Adrenal gland (tissue), 12 donors: ENCODE results near the gene HORMAD2. TPM values are rescaled to one million over a fixed set of nuclear protein-coding genes. Genes with fewer than 3 reads are reported as not detected.

Experiments
- DNase-seq, 7 donors: peaks; one replicate each; pipeline ENCODE4 v3.0.0-alpha.2; 2019 to 2020
- H3K27ac ChIP-seq, 5 donors: fragments of 200-600 bp; sonication (generic) in 4 of 5; 1 replicate in 3 of 5; 2 replicates in 2 of 5; pipeline versions ENCODE4 v1.5.1 to v1.8.0; 2016 to 2020; ENCODE audit warnings: mild to moderate bottlenecking in 1 of 5
- H3K27me3 ChIP-seq: fragments of 200-600 bp; 2 replicates; pipeline ENCODE4 v1.8.0; 2021
- H3K36me3 ChIP-seq, 2 donors: fragments of 200-600 bp; replicated peaks in 1 of 2; 1 replicate in 1 of 2; 2 replicates in 1 of 2; pipeline versions ENCODE4 v1.5.1 to v1.8.0; 2018 to 2022
- H3K4me1 ChIP-seq, 2 donors: fragments of 200-600 bp; replicated peaks in 1 of 2; 1 replicate in 1 of 2; 2 replicates in 1 of 2; pipeline versions ENCODE4 v1.5.1 to v1.8.0; 2018 to 2021
- H3K4me3 ChIP-seq, 4 donors: fragments of 200-600 bp; sonication (generic) in 3 of 4; one replicate each; pipeline ENCODE4 v1.5.1; 2016 to 2018
- H3K9me3 ChIP-seq, 3 donors: fragments of 200-600 bp; sonication (generic) in 1 of 3; replicated peaks in 1 of 3; 1 replicate in 2 of 3; 2 replicates in 1 of 3; pipeline versions ENCODE4 v1.5.1 to v1.8.0; 2016 to 2021
- POLR2A ChIP-seq, 2 donors: fragments of 450-650 bp; IDR thresholded peaks; one replicate each; pipeline ENCODE4 v1.6.1; 2017; ENCODE audit warnings: antibody characterized with exemption in 2 of 2, mild to moderate bottlenecking in 2 of 2, moderate library complexity in 1 of 2
- WGBS, 4 donors: extraction: QIAGEN DNeasy Blood & Tissue Kit in 2 of 4; methylation state at CpG; one replicate each; pipeline versions ENCODE4 v1.1.5 to v1.1.7; 2013 to 2017; 5-methylcytosine and 5-hydroxymethylcytosine counted together
- intact Hi-C, 2 donors: fragments of 100-400 bp; cut with DNase I; formaldehyde crosslinking; loops; one replicate each; pipeline versions ENCODE4 v1.14.1 to v1.15.0; 2022 to 2023
- polyA plus RNA-seq, 3 donors: library from polyadenylated mRNA; stranded (reverse); fragments of 200-250 nt in 2 of 3; fragments of 350-450 nt in 1 of 3; fragmentation: Illumina TruSeq in 1 of 3; extraction: RNeasy Lipid Tissue Mini Kit (QIAGEN cat#74804) in 1 of 3; gene quantifications; one replicate each; pipeline ENCODE4 v1.2.3, GENCODE V29; 2013 to 2014
- total RNA-seq, 9 donors: library from RNA; depleted of rRNA in 4 of 9; stranded (reverse); fragments of >200 nt in 4 of 9; fragments of 120-200 nt in 1 of 9; fragmentation: NEBNext Ultra II Directional in 1 of 9; extraction: Animal tissue kit (Norgen Biotek cat#: 25700) in 1 of 9; gene quantifications; one replicate each; pipeline versions ENCODE4 v1.1.0 to v1.2.4, GENCODE V29; 2013 to 2023
- TF ChIP-seq, protein P1 (sequence below), 6 experiments: fragments of 450-650 bp in 4 of 6; fragments of 200-600 bp in 2 of 6; sonication (generic) in 1 of 6; IDR thresholded peaks; 1 replicate in 5 of 6; 2 replicates in 1 of 6; pipeline versions ENCODE4 v1.5.1 to v1.8.0; 2016 to 2021; ENCODE audit warnings: antibody characterized with exemption in 6 of 6, mild to moderate bottlenecking in 2 of 6, moderate library complexity in 1 of 6
- donor health status: healthy with polysubstance abuse.
- donor health status: Bipolar disorder and iron deficiency.
- donor health status: DM: yes; HTN: yes; CAD: no.
- donor health status: DM: no; HTN: no; CAD: no.
- donor health status: DM: no; HTN: no; CAD: no.
- donor health status: DM: yes; HTN: yes; CAD: no.

Gene HORMAD2
- total and polyA plus RNA-seq, 12 donors = not detected

DNA sequence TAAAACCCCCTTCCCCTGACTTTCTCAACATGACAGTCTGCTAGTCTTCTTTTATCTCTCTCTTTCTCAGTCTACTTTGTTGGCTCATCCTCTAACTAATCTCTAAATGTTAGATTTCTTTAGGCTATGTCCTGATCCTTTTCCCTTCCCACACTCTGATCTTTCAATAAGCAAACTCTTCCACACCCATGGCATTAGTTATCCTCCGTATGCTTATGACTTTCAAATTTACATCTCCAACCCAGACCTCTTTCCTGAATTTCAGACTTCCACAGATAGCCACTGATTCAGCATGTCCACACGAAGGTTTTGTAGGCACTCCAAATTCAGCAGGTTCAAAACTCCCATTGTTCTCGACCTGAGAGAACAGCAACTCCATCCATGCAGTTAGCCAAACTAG, 90.7 kb downstream of the HORMAD2 start:
- Histone ChIP-seq H3K27me3 (no peaks in the 10 kb centered on the region), H3K4me1 (peaks cover 0 to 2% of the 10 kb centered on the region in 2 donors), H3K27ac (no peak overlapping the region), H3K9me3 (no peaks in the 10 kb centered on the region), H3K4me3 (no peak overlapping the region), H3K36me3 (no peaks in the 10 kb centered on the region)
- intact Hi-C loops = no loop called here
- DNase-seq = no peak
- TF ChIP-seq, protein P1, sequence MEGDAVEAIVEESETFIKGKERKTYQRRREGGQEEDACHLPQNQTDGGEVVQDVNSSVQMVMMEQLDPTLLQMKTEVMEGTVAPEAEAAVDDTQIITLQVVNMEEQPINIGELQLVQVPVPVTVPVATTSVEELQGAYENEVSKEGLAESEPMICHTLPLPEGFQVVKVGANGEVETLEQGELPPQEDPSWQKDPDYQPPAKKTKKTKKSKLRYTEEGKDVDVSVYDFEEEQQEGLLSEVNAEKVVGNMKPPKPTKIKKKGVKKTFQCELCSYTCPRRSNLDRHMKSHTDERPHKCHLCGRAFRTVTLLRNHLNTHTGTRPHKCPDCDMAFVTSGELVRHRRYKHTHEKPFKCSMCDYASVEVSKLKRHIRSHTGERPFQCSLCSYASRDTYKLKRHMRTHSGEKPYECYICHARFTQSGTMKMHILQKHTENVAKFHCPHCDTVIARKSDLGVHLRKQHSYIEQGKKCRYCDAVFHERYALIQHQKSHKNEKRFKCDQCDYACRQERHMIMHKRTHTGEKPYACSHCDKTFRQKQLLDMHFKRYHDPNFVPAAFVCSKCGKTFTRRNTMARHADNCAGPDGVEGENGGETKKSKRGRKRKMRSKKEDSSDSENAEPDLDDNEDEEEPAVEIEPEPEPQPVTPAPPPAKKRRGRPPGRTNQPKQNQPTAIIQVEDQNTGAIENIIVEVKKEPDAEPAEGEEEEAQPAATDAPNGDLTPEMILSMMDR (IDR thresholded peaks at IDR 0.05) = no peak
- no peak for TF ChIP-seq POLR2A (IDR thresholded peaks at IDR 0.05)
- 68 to 80% (median 74%) methylated on average over 3 of the region's 3 CpGs for WGBS, 4 donors

GRCh38 chr22:30175690-30176288, 95.5 kb downstream of the HORMAD2 start:
- H3K27ac ChIP-seq = no peak overlapping the region
- H3K27me3 ChIP-seq = no peaks in the 10 kb centered on the region
- H3K9me3 ChIP-seq = no peaks in the 10 kb centered on the region
- no peak for TF ChIP-seq POLR2A (IDR thresholded peaks at IDR 0.05)
- TF ChIP-seq, protein P1 (IDR thresholded peaks at IDR 0.05) = no peak
- H3K36me3 ChIP-seq = no peaks in the 10 kb centered on the region
- peaks cover 0 to 4% of the 10 kb centered on the region in 2 donors for H3K4me1 ChIP-seq
- DNase-seq = no peak
- no peak overlapping the region for H3K4me3 ChIP-seq
- WGBS, 4 donors = 44 to 78% (median 68%) methylated on average over 1 of the region's 1 CpG
- intact Hi-C loops = no loop called here

DNA sequence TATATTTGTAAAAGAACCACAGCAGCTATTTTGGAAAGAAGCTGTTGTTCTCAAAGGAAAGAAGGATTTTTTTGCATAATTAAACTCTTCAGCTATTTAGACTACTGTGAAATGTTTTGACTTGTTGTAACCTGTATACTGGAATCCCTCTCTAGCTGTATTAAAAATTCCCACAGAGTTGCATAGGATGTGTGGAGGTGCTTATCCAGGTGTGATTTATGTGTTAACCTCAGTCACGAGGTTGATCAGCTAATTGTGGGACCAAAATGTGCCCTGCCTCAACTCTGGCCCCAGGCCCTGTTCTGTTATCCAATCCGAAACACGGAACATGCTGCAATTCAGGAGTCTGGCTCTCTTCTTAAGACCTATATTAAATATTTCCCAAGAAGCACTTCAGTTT, 96.2 kb downstream of the HORMAD2 start:
- DNase-seq = no peak
- 79 to 100% (median 98%) methylated on average over 3 of the region's 3 CpGs for WGBS, 4 donors
- no peaks in the 10 kb centered on the region for H3K9me3 ChIP-seq
- no peak overlapping the region for H3K27ac ChIP-seq
- peaks cover 0 to 4% of the 10 kb centered on the region in 2 donors for H3K4me1 ChIP-seq
- TF ChIP-seq, protein P1 (IDR thresholded peaks at IDR 0.05) = no peak
- TF ChIP-seq POLR2A (IDR thresholded peaks at IDR 0.05) = no peak
- no peaks in the 10 kb centered on the region for H3K27me3 ChIP-seq
- no peaks in the 10 kb centered on the region for H3K36me3 ChIP-seq
- intact Hi-C loops = no loop called here
- no peak overlapping the region for H3K4me3 ChIP-seq

- no peak overlapping the region for H3K4me3 ChIP-seq
- no peak for TF ChIP-seq POLR2A (IDR thresholded peaks at IDR 0.05)
- TF ChIP-seq, protein P1 (IDR thresholded peaks at IDR 0.05) = no peak
- H3K27me3 ChIP-seq = no peaks in the 10 kb centered on the region
- H3K4me1 ChIP-seq = peaks cover 4 to 9% of the 10 kb centered on the region in 2 donors
- no peak for DNase-seq
- H3K27ac ChIP-seq = no peak overlapping the region
- 82 to 87% (median 83%) methylated on average over 3 of the region's 3 CpGs for WGBS, 4 donors
- intact Hi-C loops = no loop called here
- H3K9me3 ChIP-seq = no peaks in the 10 kb centered on the region
- no peaks in the 10 kb centered on the region for H3K36me3 ChIP-seq
Measured at GRCh38 chr22:30178181-30179126, 98.2 kb downstream of the HORMAD2 start.
